Effector memory CD8-positive, alpha-beta T cell (primary cell): ENCODE measurements around the gene PDXK.
A peak's percentile ranks its signal among the peaks of the same experiment; 100 is the strongest.

Experiments used
- ATAC-seq: fragments of 150-1000 bp; cut with Tn5 transposase; replicated peaks from 2 replicates; pipeline ENCODE4 v1.10.0; 2021; ENCODE audit warnings: mild to moderate bottlenecking, moderate library complexity
- DNase-seq, 3 experiments: peaks; one replicate each; pipeline ENCODE4 v3.0.0; 2021
- H3K27ac Mint-ChIP-seq, 2 donors: one replicate each; pipeline ENCODE4 v1.8.0; 2022; ENCODE audit warnings: mild to moderate bottlenecking in 2 of 2, mixed read lengths in 2 of 2, moderate library complexity in 2 of 2
- H3K27me3 Mint-ChIP-seq, 2 donors: one replicate each; pipeline ENCODE4 v1.8.0; 2022; ENCODE audit warnings: mixed read lengths in 2 of 2
- H3K36me3 Mint-ChIP-seq: one replicate; pipeline ENCODE4 v1.8.0; 2022; ENCODE audit warnings: mild to moderate bottlenecking, moderate library complexity, mixed read lengths; ENCODE audit not compliant: insufficient read depth
- H3K4me1 Mint-ChIP-seq, 2 donors: one replicate each; pipeline ENCODE4 v1.8.0; 2022; ENCODE audit warnings: low read depth in 2 of 2, mixed read lengths in 2 of 2
- H3K4me3 Mint-ChIP-seq, 2 donors: one replicate each; pipeline ENCODE4 v1.8.0; 2022; ENCODE audit warnings: mild to moderate bottlenecking in 2 of 2, mixed read lengths in 2 of 2, moderate library complexity in 2 of 2
- H3K9me3 Mint-ChIP-seq, 2 donors: one replicate each; pipeline ENCODE4 v1.8.0; 2022; ENCODE audit warnings: mixed read lengths in 2 of 2

The PDXK gene

DNA sequence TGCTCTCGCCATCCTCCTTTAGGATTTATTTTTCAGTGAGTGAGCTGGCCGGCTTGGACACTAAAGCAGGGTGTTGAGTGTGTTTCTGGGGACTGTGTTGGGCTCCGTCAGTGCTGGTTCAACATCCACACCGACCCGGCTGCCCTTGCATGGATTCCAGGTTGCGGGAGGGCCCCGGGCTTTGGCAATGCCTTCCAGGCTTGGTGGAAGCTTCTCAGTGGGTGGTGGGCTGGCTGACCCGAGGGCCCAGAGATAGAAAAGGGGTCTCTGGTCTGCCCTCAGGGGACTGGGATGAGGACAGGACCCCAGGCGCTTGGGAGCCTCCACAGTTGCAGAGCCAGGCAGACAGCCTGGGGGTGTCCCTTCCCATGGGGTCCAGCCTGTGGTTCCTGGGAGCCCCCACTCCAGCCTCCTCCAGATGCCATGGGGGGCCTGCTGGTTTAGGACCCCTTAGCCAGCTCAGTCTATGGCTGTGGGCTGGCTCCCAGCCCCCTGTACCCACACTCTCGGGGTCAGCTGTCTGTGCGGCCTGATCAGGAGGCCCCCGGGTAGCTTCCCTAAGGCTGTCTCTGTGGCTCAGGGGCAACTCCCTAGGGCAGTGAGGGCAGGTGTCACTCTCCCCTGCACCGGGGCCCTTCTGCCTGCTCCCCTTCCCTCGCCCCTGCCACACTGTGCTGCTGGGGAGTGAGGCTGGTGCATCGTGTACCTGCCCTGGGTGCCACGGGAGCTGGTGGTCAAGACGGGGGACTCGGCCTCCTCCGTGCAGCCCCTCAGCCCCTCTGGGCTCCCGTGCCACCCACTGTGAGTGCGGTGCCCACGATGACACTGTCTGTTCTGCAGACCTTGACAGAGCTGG is 16.5 kb downstream of the PDXK start:
- Mint-ChIP-seq H3K4me3 (no peak overlapping the region), H3K9me3 (no peaks in the 10 kb centered on the region), H3K4me1 (peaks cover 20 to 29% of the 10 kb centered on the region in 2 donors), H3K36me3 (peaks cover 36% of the 10 kb centered on the region), H3K27ac (peak overlapping the region in 1 of 2 donors; percentile 81), H3K27me3 (no peaks in the 10 kb centered on the region)
- DNase-seq (no peak), ATAC-seq (no peak)

DNA sequence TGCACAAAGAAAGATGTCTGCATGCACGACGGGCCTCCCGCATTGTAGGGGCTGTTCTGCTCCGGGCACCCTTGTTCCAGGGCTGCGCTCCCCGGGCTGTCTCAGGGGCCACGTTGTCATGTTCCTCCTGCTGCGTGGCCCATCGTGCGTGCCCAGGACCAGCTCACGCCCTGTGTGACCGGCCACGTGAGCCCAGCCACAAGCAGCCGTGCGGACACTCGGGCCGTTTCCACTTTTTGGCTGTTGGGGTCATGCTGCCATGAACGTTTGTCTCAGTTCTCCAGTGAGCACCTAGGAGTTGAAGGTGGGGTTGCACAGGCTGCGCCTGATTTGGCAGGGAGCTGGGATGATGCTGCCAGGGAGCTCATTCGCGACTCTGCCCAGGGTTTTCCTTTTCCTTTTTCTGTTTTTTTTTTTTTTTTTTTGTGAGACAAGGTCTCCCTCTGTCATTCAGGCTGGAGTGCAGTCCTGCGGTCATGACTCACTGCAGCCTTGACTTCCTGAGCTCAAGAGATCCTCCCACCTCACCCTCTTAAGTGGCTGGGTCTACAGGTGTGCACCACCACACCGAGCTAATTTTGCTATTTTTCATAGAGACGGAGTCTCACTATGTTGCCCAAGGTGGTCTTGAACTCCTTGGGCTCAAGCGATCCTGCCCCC is 17.4 kb downstream of the PDXK start:
- no peak for DNase-seq
- Mint-ChIP-seq H3K27ac (peak overlapping the region in 1 of 2 donors; percentile 81), H3K4me1 (peaks cover 19 to 31% of the 10 kb centered on the region in 2 donors), H3K27me3 (no peaks in the 10 kb centered on the region), H3K36me3 (peaks cover 43% of the 10 kb centered on the region), H3K9me3 (no peaks in the 10 kb centered on the region), H3K4me3 (no peak overlapping the region)
- ATAC-seq: no peak

DNA sequence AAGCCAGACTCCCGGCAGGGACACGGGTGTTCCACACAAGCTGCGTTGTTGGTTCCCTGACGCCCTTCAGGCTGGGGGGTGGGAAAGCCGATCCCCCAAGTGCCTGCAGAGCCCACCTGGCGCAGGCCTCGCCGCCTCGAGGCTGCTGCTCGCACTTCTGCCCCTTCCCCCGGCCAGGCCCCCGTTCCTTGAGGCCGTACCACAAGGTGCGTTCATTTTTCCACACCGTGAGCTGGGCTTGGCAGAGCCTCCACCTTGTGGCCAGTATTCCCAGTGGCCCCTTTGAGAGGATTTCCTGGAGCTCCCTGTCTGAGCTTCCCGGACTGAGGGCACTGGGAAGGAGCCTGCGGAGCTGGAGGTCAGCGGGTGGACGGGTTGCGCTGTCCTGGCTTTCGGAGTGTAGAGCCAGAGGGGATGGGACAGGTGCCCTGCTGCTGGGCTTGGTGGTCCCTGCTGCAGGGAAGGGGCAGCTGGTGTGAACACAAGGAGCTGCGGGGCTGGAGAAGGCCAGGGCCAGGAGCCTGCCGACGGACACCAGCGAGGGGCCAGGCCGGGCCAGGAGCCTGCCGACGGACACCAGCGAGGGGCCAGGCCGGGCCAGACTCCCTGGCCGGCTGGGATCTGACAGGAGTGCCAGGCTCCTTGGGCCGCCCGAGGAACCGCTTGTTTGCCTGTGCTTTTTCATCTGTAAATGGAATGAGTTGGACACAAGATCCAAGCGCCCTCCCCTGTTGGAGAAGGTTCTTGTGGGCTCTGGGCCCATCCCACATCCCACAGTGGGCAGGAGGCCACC is 18.4 kb downstream of the PDXK start:
- peaks cover 16 to 26% of the 10 kb centered on the region in 2 donors for H3K4me1 Mint-ChIP-seq
- H3K36me3 Mint-ChIP-seq: peaks cover 46% of the 10 kb centered on the region
- DNase-seq (no peak), ATAC-seq (no peak)
- no peaks in the 10 kb centered on the region for H3K9me3 Mint-ChIP-seq
- peak overlapping the region in 1 of 2 donors; percentile 49 for H3K27ac Mint-ChIP-seq
- H3K27me3 Mint-ChIP-seq: no peaks in the 10 kb centered on the region
- H3K4me3 Mint-ChIP-seq: no peak overlapping the region

DNA sequence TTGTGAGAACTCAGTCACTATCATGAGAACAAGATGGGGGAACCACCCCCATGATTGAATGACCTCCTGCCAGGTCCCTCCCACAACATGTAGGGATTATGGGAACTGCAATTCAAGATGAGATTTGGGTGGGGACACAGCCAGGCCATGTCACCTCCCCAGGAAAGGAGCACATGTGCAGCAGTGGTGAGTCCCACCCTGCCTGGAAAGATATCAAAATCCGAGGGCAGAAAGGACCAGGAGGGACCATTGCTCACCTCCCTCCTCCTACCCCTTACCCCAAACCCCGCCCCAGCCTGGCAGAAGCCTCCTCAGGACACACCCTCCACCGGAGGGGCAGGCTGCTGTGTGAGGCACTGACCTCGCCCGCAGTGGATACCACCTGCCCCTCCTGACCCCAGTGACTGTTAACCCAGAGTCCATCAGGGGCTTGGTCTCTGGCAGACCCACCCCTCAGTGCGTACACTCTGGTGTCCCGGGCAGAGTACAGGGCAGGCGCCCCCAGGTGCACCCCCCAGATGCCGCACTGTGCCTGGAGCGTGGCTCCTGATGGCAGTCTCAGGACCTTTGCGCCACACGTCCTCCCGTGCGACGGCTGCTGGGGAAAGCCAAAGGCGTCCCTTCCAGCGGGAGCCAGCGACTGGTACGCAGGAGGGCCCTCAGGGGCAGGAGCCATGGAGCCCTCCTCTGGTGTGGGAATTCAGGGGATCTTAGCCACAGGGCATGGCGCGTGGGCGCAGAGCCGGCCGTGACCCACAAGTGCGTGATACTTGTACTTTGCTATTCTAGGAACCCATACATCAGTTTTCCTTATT is 20.9 kb downstream of the PDXK start:
- Mint-ChIP-seq H3K4me1 (peaks cover 5 to 8% of the 10 kb centered on the region in 2 donors), H3K36me3 (peaks cover 60% of the 10 kb centered on the region), H3K27me3 (no peaks in the 10 kb centered on the region), H3K9me3 (no peaks in the 10 kb centered on the region), H3K27ac (peak overlapping the region in 1 of 2 donors; percentile 84), H3K4me3 (no peak overlapping the region)
- DNase-seq (no peak), ATAC-seq (peak; percentile 28)

DNA sequence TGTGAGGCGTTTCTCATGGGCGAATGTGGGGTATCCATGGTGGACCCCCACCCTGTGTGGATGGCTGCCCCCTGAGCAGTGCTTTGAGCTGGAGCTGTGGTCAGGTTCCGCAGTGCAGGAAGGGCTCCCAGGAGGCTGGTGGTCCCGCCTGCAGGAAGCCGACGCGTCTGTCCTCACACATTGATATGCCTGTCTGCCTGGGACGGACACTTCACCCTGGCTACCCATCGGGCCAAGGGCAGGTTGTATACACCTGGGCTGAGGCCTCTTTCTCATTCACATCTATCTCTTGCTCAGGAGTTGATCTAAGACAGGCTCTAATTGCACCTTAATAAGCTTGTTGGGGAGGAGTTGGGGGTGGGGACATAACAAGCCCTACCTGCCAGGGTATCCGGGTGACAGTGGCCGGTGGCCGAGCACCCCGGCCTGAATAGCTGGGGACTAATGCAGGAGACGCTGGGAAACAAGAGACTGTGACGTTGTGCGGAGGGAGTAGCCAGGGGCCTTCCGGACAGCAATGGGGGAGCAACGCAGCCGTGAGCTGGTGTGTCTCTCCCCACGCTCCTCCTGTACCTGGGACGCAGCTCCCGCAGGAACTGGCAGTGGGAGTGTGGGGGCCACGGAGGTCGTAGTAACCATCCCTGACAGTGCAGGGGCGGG is 21.7 kb downstream of the PDXK start:
- DNase-seq (peak; percentile 39 to 51 (median 49)), ATAC-seq (peak; percentile 79)
- Mint-ChIP-seq H3K4me1 (peaks cover 5 to 10% of the 10 kb centered on the region in 2 donors), H3K9me3 (no peaks in the 10 kb centered on the region), H3K36me3 (peaks cover 64% of the 10 kb centered on the region), H3K4me3 (peak overlapping the region in 1 of 2 donors; percentile 62), H3K27ac (peak overlapping the region; percentile 84 to 92), H3K27me3 (no peaks in the 10 kb centered on the region)

DNA sequence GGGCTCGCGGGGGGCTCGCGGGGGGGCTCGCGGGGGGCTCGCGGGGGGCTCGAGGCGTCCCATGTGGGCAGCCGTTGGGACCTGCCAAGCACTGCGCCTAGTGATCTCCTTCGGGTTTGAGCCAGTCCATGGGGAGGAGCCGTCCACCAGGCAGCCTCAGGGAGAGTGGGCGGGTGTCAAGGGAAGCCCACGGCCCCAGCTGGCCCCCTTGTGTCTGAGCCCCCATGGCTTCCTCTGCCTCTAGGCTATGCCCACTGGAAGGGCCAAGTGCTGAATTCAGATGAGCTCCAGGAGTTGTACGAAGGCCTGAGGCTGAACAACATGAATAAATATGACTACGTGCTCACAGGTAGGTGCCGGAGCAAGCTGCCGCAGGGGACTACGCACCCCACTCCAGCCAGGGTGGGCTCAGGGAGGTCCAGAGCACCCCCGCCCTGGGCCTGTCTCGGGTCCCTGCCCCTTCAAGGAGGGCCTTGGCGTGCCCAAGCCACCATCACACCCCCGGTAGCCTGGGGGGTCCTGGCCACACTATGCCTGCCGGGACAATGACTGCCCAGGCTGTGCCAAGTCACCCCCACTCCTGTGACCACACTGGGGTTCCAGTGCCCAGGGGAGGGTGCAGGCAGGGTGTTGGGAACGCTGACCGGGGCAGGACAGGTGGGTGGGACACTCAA is 22.6 kb downstream of the PDXK start:
- ATAC-seq: no peak
- DNase-seq: no peak
- Mint-ChIP-seq H3K4me3 (no peak overlapping the region), H3K27me3 (no peaks in the 10 kb centered on the region), H3K4me1 (peaks cover 5 to 8% of the 10 kb centered on the region in 2 donors), H3K27ac (no peak overlapping the region), H3K9me3 (no peaks in the 10 kb centered on the region), H3K36me3 (peaks cover 57% of the 10 kb centered on the region)

DNA sequence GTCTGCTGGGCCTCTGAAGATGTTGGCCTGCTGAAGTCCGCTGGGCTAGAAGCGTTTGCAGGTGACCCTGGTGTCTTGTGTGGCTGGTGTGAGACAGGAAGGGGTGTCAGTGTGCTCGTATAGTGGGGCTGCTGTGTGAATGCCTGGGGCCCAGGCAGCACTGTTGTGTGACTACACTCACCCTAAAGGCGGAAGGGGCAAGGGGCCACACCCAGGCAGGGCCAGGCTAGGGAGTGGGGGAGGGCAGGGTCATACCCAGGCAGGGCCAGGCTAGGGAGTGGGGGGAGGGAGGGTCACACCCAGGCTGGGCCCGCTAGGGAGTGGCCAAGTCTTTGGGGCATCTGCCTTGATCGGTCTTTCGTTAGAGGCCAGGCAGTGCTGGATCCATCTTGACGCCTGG is 25.0 kb downstream of the PDXK start:
- H3K9me3 Mint-ChIP-seq: no peaks in the 10 kb centered on the region
- peaks cover 5 to 8% of the 10 kb centered on the region in 2 donors for H3K4me1 Mint-ChIP-seq
- no peak overlapping the region for H3K4me3 Mint-ChIP-seq
- ATAC-seq: no peak
- H3K27ac Mint-ChIP-seq: no peak overlapping the region
- H3K27me3 Mint-ChIP-seq: no peaks in the 10 kb centered on the region
- DNase-seq: no peak
- peaks cover 59% of the 10 kb centered on the region for H3K36me3 Mint-ChIP-seq

DNA sequence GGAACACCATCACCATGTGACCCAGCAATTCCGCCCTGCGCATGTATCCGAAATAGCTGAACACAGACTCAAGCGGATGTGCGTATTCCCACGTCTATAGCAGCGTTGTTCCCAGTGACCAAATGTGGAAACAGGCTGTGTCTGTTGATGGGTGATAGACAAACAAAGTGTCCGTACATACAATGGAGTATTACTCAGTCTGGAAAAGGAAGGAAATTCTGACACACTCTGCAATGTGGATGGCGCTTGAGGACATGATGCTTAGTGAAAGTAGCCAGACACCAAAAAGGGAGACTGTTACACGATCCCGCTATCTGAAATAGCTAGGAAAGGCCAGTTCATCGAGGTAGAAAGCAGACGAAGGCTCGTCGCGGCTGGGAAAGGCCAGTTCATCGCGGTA is 25.8 kb downstream of the PDXK start:
- H3K36me3 Mint-ChIP-seq: peaks cover 64% of the 10 kb centered on the region
- peak overlapping the region in 1 of 2 donors; percentile 72 for H3K27ac Mint-ChIP-seq
- DNase-seq: no peak
- H3K4me1 Mint-ChIP-seq: peaks cover 5 to 8% of the 10 kb centered on the region in 2 donors
- ATAC-seq: no peak
- no peaks in the 10 kb centered on the region for H3K9me3 Mint-ChIP-seq
- no peak overlapping the region for H3K4me3 Mint-ChIP-seq
- H3K27me3 Mint-ChIP-seq: no peaks in the 10 kb centered on the region

DNA sequence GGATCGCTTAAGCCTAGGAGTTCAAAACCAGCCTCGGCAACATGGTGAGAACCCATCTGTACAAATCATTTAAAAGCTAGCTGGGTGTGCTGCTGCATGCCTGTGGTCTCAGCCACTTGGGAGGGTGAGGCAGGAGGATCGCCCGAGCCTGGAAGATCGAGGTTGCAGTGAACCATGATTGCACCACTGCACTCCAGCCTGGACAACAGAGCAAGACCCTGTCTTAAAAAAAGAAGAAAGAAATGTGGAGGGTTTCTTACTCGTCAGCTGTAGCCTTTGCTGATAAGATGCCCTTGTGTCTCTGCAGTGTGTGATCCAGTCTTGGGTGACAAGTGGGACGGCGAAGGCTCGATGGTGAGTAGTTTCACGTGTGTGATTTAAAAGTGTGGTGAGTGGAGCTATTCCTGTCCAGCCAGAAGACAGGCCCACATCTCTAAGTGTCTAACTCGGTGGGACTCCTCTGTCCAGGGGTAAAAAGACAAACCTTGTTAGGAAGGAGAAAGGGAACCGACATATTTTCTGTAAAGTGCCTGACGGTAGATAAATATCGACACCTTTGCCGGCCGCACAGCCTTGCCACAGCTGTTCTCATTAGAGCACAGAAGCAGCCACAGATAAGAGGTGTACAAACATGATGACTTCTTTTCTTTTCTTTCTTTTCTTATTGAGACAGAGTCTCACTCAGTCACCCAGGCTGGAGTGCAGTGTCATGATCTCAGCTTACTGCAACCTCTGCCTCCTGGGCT is 27.0 kb downstream of the PDXK start:
- H3K4me3 Mint-ChIP-seq: no peak overlapping the region
- ATAC-seq (no peak), DNase-seq (no peak)
- peaks cover 0 to 2% of the 10 kb centered on the region in 2 donors for H3K4me1 Mint-ChIP-seq
- no peaks in the 10 kb centered on the region for H3K9me3 Mint-ChIP-seq
- H3K27ac Mint-ChIP-seq: no peak overlapping the region
- H3K27me3 Mint-ChIP-seq: no peaks in the 10 kb centered on the region
- H3K36me3 Mint-ChIP-seq: peaks cover 56% of the 10 kb centered on the region

DNA sequence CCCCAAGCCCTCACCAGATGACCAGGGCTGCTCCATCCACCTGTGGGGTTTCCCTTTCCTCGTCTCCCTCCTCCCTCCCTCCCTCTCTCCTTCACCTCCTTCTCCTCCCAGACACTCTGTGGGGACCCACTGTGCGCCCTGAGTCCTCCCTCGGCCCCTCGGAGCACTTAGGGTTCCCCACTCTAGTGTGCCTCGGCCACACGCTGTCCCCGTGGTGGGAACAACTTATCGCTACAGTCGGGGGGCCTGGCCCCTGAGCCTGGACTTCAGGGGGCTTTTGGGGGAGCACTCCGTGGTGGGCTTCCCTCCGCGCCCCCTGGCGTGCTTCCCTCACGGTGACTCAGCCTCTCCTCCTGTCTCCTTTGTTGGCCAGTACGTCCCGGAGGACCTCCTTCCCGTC is 29.7 kb downstream of the PDXK start:
- Mint-ChIP-seq H3K27ac (no peak overlapping the region), H3K36me3 (peaks cover 44% of the 10 kb centered on the region), H3K4me1 (peaks cover 0 to 2% of the 10 kb centered on the region in 2 donors), H3K4me3 (no peak overlapping the region), H3K27me3 (no peaks in the 10 kb centered on the region), H3K9me3 (no peaks in the 10 kb centered on the region)
- ATAC-seq: no peak
- DNase-seq: no peak

DNA sequence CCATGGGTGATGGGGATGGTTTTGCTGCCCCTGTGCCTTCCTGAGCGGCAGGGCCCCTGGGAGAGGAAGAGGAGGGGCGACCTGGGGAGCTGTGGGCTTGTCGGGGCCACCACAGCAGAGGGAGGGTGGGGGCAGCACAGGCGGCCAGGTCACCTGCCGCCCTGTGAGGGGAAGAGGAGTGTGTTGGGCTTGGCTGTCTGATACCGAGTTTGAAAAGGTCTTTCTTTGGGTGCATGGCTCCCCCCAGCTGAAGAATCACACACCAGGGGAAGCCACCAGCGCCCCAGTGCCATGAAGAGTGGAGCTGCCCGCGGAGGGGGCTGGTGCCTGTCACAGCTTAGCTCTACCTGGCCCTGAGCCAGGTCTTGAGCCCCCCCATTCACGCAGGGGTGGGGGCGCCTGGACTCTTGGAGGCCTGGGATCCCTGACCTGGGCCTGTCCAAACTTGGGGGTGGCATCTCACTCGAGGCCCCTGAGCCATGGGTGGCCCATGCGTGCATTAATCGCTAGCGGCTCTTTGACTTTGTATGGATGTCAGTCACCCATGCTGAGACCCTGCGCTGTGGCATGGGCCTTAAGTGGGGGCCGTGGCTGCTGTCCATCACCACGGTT is 30.8 kb downstream of the PDXK start:
- Mint-ChIP-seq H3K4me1 (peaks cover 0 to 2% of the 10 kb centered on the region in 2 donors), H3K9me3 (no peaks in the 10 kb centered on the region), H3K27ac (peak overlapping the region in 1 of 2 donors; percentile 59), H3K27me3 (no peaks in the 10 kb centered on the region), H3K36me3 (peaks cover 36% of the 10 kb centered on the region), H3K4me3 (no peak overlapping the region)
- DNase-seq: no peak
- no peak for ATAC-seq
